CD4-positive, alpha-beta memory T cell (primary cell): ENCODE data around the gene NSUN2. TPM values are rescaled to one million over a fixed set of nuclear protein-coding genes. Genes with fewer than 3 reads are reported as not detected.

Source experiments
- CTCF ChIA-PET: fragments of 350-600 bp; sonication (Branson Sonifier 250); formaldehyde crosslinking; loops from one replicate; lab custom pipeline; 2021; ENCODE audit warnings: inconsistent platforms; ENCODE audit not compliant: partially characterized antibody; lab: Charles Lee
- POLR2A ChIA-PET: fragments of 350-600 bp; sonication (Branson Sonifier 250); formaldehyde crosslinking; loops from one replicate; lab custom pipeline; 2021; ENCODE audit not compliant: partially characterized antibody; lab: Charles Lee
- DNase-seq, 5 donors: peaks; one replicate each; pipeline versions ENCODE4 v3.0.0 to v3.0.0-alpha.2; 2020 to 2022; ENCODE audit warnings: mixed read lengths in 1 of 5
- H3K27ac ChIP-seq: one replicate; pipeline ENCODE4 v1.7.0; 2013; ENCODE audit warnings: low read depth, low read length
- H3K27me3 ChIP-seq: 2 replicates; pipeline ENCODE4 v1.7.0; 2013; ENCODE audit warnings: mild to moderate bottlenecking, low read length, moderate library complexity; ENCODE audit not compliant: insufficient read depth
- H3K36me3 ChIP-seq: 2 replicates; pipeline ENCODE4 v1.7.0; 2013; ENCODE audit warnings: mild to moderate bottlenecking, low read length, moderate library complexity; ENCODE audit not compliant: insufficient read depth
- H3K4me1 ChIP-seq: 2 replicates; pipeline ENCODE4 v1.7.0; 2013; ENCODE audit warnings: mild to moderate bottlenecking, low read length, moderate library complexity; ENCODE audit not compliant: insufficient read depth
- H3K4me3 ChIP-seq, 2 donors: one replicate each; pipeline ENCODE4 v1.7.0; 2013; ENCODE audit warnings: low read length in 2 of 2, mild to moderate bottlenecking in 1 of 2
- H3K9me3 ChIP-seq, 2 donors: one replicate each; pipeline ENCODE4 v1.7.0; 2013; ENCODE audit warnings: low read length in 2 of 2, control low read depth in 1 of 2; ENCODE audit not compliant: control insufficient read depth in 1 of 2
- H3K27ac Mint-ChIP-seq, 7 donors: one replicate each; pipeline ENCODE4 v1.8.0; 2020 to 2021; ENCODE audit warnings: mixed read lengths in 7 of 7, mild to moderate bottlenecking in 6 of 7, inconsistent platforms in 3 of 7, moderate library complexity in 3 of 7
- H3K27me3 Mint-ChIP-seq, 2 donors: one replicate each; pipeline ENCODE4 v1.8.0; 2020 to 2021; ENCODE audit warnings: mixed read lengths in 2 of 2
- H3K36me3 Mint-ChIP-seq, 2 donors: one replicate each; pipeline ENCODE4 v1.8.0; 2020 to 2021; ENCODE audit warnings: mixed read lengths in 2 of 2, inconsistent platforms in 1 of 2, mild to moderate bottlenecking in 1 of 2
- H3K4me1 Mint-ChIP-seq, 4 donors: one replicate each; pipeline ENCODE4 v1.8.0; 2020 to 2021; ENCODE audit warnings: mixed read lengths in 4 of 4, mild to moderate bottlenecking in 1 of 4
- H3K4me3 Mint-ChIP-seq, 8 donors: one replicate each; pipeline ENCODE4 v1.8.0; 2020 to 2021; ENCODE audit warnings: mixed read lengths in 8 of 8, mild to moderate bottlenecking in 7 of 8, moderate library complexity in 6 of 8, inconsistent platforms in 3 of 8
- H3K9me3 Mint-ChIP-seq, 8 donors: one replicate each; pipeline ENCODE4 v1.8.0; 2020 to 2021; ENCODE audit warnings: mixed read lengths in 8 of 8, mild to moderate bottlenecking in 5 of 8, inconsistent platforms in 3 of 8, moderate library complexity in 1 of 8
- intact Hi-C: fragments of 100-400 bp; cut with micrococcal nuclease; formaldehyde crosslinking; loops from one replicate; pipeline ENCODE4 v1.15.1; 2023
- polyA plus RNA-seq, 2 donors: library from polyadenylated mRNA; unstranded; fragments of 300-500 nt; fragmentation: Illumina TruSeq; gene quantifications; one replicate each; pipeline ENCODE4 v1.2.3, GENCODE V29; 2021
- total RNA-seq, 2 experiments: library from RNA; stranded (reverse); gene quantifications; one replicate each; pipeline ENCODE4 v1.2.3, GENCODE V29; 2021

The NSUN2 gene
- total and polyA plus RNA-seq, 4 experiments from 2014 or later, result 22.6 to 81.6 (median 60.3) TPM

DNA sequence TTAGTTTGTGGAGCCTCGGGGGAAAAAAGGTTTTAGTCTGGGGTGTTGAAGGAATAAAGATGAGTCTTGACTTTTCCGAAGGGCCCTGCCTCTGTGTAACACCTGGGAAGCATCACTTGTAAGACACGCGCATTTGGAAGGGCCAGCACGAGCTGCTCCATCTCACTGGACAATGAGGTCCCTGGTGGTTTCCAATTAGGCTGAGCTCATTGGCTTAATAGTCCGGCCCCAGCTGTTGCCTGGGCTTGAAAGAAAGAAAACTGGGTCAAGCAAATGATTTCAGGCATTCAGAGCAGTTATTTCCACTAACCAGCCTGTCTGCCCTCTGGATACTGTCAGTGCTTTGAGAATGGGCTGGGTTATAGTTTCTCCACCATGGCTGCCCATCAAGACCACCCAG is 64.5 kb downstream of the NSUN2 start:
- no peak for DNase-seq
- CTCF ChIA-PET, result no interaction called here
- H3K4me3 Mint-ChIP-seq, result no peak overlapping the region
- no peak overlapping the region for H3K27ac Mint-ChIP-seq
- POLR2A ChIA-PET, result no interaction called here
- Histone ChIP-seq H3K9me3 (no peaks in the 10 kb centered on the region), H3K4me1 (no peaks in the 10 kb centered on the region), H3K27ac (no peak overlapping the region), H3K27me3 (no peaks in the 10 kb centered on the region), H3K4me3 (no peak overlapping the region), H3K36me3 (no peaks in the 10 kb centered on the region)
- no peaks in the 10 kb centered on the region for H3K9me3 Mint-ChIP-seq
- H3K36me3 Mint-ChIP-seq, result no peaks in the 10 kb centered on the region
- H3K4me1 Mint-ChIP-seq, result no peaks in the 10 kb centered on the region
- intact Hi-C loops, result no loop called here
- H3K27me3 Mint-ChIP-seq, result peaks cover 10 to 20% of the 10 kb centered on the region in 2 donors

- Histone ChIP-seq H3K4me1 (no peaks in the 10 kb centered on the region), H3K4me3 (no peak overlapping the region), H3K36me3 (no peaks in the 10 kb centered on the region), H3K9me3 (no peaks in the 10 kb centered on the region), H3K27me3 (no peaks in the 10 kb centered on the region), H3K27ac (no peak overlapping the region)
- Mint-ChIP-seq H3K27ac (no peak overlapping the region), H3K4me1 (no peaks in the 10 kb centered on the region), H3K4me3 (no peak overlapping the region), H3K27me3 (peaks cover 10 to 20% of the 10 kb centered on the region in 2 donors), H3K36me3 (no peaks in the 10 kb centered on the region), H3K9me3 (no peaks in the 10 kb centered on the region)
- POLR2A ChIA-PET, result no interaction called here
- DNase-seq, result no peak
- CTCF ChIA-PET, result no interaction called here
- intact Hi-C loops, result no loop called here
Observed at GRCh38 chr5:6567835-6568234, 65.0 kb downstream of the NSUN2 start.

GRCh38 chr5:6567068-6567467 is 65.8 kb downstream of the NSUN2 start:
- no peaks in the 10 kb centered on the region for H3K36me3 Mint-ChIP-seq
- H3K4me1 ChIP-seq, result no peaks in the 10 kb centered on the region
- CTCF ChIA-PET, result no interaction called here

GRCh38 chr5:6565492-6565891 is 67.4 kb downstream of the NSUN2 start:
- no peak for DNase-seq
- ChIA-PET POLR2A (no interaction called here), CTCF (no interaction called here)
- H3K27ac ChIP-seq, result no peak overlapping the region
- no peaks in the 10 kb centered on the region for H3K9me3 ChIP-seq
- no peak overlapping the region for H3K4me3 Mint-ChIP-seq
- no peaks in the 10 kb centered on the region for H3K36me3 ChIP-seq
- H3K4me1 Mint-ChIP-seq, result no peaks in the 10 kb centered on the region
- peaks cover 0 to 3% (median 0%) of the 10 kb centered on the region in 8 donors for H3K9me3 Mint-ChIP-seq
- H3K4me1 ChIP-seq, result no peaks in the 10 kb centered on the region
- H3K27me3 ChIP-seq, result no peaks in the 10 kb centered on the region
- no peaks in the 10 kb centered on the region for H3K36me3 Mint-ChIP-seq
- no peak overlapping the region for H3K4me3 ChIP-seq
- intact Hi-C loops, result no loop called here
- H3K27me3 Mint-ChIP-seq, result peaks cover 10 to 21% of the 10 kb centered on the region in 2 donors
- H3K27ac Mint-ChIP-seq, result no peak overlapping the region

More at GRCh38 chr5:6567068-6567467, 65.8 kb downstream of the NSUN2 start:
- Histone ChIP-seq H3K36me3 (no peaks in the 10 kb centered on the region), H3K27me3 (no peaks in the 10 kb centered on the region), H3K27ac (no peak overlapping the region), H3K9me3 (no peaks in the 10 kb centered on the region), H3K4me3 (no peak overlapping the region)
- Mint-ChIP-seq H3K4me1 (no peaks in the 10 kb centered on the region), H3K9me3 (no peaks in the 10 kb centered on the region), H3K27ac (no peak overlapping the region), H3K4me3 (no peak overlapping the region), H3K27me3 (peaks cover 10 to 20% of the 10 kb centered on the region in 2 donors)
- DNase-seq, result no peak
- intact Hi-C loops, result no loop called here
- POLR2A ChIA-PET, result no interaction called here

DNA sequence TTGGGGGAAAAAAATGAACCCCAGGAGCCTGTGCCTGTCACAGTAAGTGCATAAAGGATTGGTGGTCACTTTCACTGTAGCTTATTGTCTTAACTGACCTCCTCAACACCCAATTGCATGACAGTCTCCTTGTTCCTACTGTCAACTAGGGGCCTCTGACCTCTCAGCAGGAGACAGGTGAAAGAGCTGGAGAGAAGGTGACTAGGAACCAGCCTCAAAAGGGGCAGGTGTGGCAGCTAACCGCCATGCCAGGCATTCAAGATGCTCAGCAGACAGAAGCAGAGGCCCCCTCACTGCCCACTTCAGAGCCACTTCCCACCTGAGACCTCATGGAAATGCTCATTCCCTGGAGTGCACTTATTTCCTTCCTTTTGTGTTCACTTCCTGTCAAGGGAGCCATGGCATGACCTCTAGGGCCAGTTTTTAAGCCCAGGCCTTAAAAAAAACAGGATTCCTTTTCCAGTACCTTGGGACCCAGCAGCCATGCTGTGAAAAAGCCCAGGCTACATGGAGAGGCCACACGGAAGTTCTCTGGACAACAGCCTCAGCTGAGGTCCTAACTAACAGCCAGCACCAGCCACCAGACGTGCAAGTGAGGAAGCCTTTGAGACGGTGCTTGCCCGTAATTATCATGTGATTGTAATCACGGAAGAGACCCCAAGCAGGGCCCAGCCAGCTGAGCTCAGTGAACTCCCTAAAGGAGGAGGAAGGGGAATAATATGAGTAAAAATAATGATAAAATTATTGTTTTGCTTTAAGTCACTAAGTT is 74.9 kb downstream of the NSUN2 start:
- H3K27me3 Mint-ChIP-seq, result peaks cover 8 to 14% of the 10 kb centered on the region in 2 donors
- H3K4me1 Mint-ChIP-seq, result no peaks in the 10 kb centered on the region
- Histone ChIP-seq H3K4me3 (no peak overlapping the region), H3K4me1 (no peaks in the 10 kb centered on the region), H3K9me3 (no peaks in the 10 kb centered on the region), H3K36me3 (no peaks in the 10 kb centered on the region), H3K27ac (no peak overlapping the region), H3K27me3 (no peaks in the 10 kb centered on the region)
- ChIA-PET CTCF (no interaction called here), POLR2A (no interaction called here)
- no peak overlapping the region for H3K4me3 Mint-ChIP-seq
- DNase-seq, result no peak
- no peak overlapping the region for H3K27ac Mint-ChIP-seq
- intact Hi-C loops, result no loop called here
- no peaks in the 10 kb centered on the region for H3K36me3 Mint-ChIP-seq
- peaks cover 0 to 6% (median 0%) of the 10 kb centered on the region in 8 donors for H3K9me3 Mint-ChIP-seq

DNA sequence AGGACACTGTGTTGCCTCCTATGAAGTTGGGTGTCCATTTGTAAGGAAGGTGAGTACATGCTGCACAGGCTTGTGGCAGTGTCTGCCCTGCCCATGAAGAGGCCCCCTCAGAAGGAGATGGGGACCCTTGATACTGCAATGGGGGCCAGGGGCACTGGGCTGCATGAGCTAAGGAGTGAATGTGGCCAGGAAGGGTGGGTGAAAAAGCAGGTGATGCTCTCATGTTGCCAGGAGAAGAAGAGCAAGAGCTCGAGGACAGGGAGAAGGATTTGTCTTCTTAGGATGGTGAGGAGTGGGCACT is 76.1 kb downstream of the NSUN2 start:
- intact Hi-C loops, result no loop called here

GRCh38 chr5:6556089-6556801 is 76.6 kb downstream of the NSUN2 start:
- DNase-seq, result no peak

More for the DNA sequence above, 76.1 kb downstream of the NSUN2 start:
- H3K27ac Mint-ChIP-seq, result no peak overlapping the region
- Histone ChIP-seq H3K27ac (no peak overlapping the region), H3K36me3 (no peaks in the 10 kb centered on the region), H3K9me3 (no peaks in the 10 kb centered on the region), H3K4me1 (no peaks in the 10 kb centered on the region), H3K4me3 (no peak overlapping the region), H3K27me3 (no peaks in the 10 kb centered on the region)
- no peak for DNase-seq
- ChIA-PET CTCF (no interaction called here), POLR2A (no interaction called here)
- no peaks in the 10 kb centered on the region for H3K4me1 Mint-ChIP-seq
- H3K27me3 Mint-ChIP-seq, result peaks cover 13 to 14% of the 10 kb centered on the region in 2 donors
- H3K9me3 Mint-ChIP-seq, result peaks cover 0 to 6% (median 0%) of the 10 kb centered on the region in 8 donors
- H3K36me3 Mint-ChIP-seq, result no peaks in the 10 kb centered on the region
- no peak overlapping the region for H3K4me3 Mint-ChIP-seq

More at GRCh38 chr5:6556089-6556801, 76.6 kb downstream of the NSUN2 start:
- H3K4me3 ChIP-seq, result no peak overlapping the region
- H3K27ac Mint-ChIP-seq, result no peak overlapping the region
- ChIA-PET CTCF (no interaction called here), POLR2A (no interaction called here)
- H3K4me3 Mint-ChIP-seq, result no peak overlapping the region
- H3K36me3 Mint-ChIP-seq, result no peaks in the 10 kb centered on the region
- no peaks in the 10 kb centered on the region for H3K27me3 ChIP-seq
- H3K36me3 ChIP-seq, result no peaks in the 10 kb centered on the region
- intact Hi-C loops, result no loop called here
- no peaks in the 10 kb centered on the region for H3K4me1 ChIP-seq
- H3K9me3 Mint-ChIP-seq, result peaks cover 0 to 6% (median 0%) of the 10 kb centered on the region in 8 donors
- H3K9me3 ChIP-seq, result no peaks in the 10 kb centered on the region
- no peaks in the 10 kb centered on the region for H3K4me1 Mint-ChIP-seq
- H3K27me3 Mint-ChIP-seq, result peaks cover 14% of the 10 kb centered on the region in 2 donors
- H3K27ac ChIP-seq, result no peak overlapping the region
